AG20443 (cell line): ENCODE results near the gene SNED1.

Source experiments
- DNase-seq: peaks from one replicate; pipeline ENCODE4 v3.0.0; 2012; ENCODE audit warnings: low spot score, mixed read lengths

SNED1 gene

GRCh38 chr2:241068942-241069810, 70.8 kb downstream of the SNED1 start:
- no peak for DNase-seq

DNA sequence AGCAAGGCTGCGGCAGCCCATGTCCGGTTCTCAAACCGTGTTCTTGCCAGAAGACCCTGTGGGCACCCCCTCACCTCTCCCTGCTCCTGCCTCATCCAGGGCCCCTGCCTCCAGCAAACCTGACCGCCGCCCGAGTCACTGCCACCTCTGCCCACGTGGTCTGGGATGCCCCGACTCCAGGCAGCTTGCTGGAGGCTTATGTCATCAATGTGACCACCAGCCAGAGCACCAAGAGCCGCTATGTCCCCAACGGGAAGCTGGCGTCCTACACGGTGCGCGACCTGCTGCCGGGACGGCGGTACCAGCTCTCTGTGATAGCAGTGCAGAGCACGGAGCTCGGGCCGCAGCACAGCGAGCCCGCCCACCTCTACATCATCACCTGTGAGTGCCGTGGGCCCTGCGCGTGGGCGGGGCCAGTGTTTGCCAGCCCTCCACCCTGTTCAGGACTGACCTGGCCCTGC, 71.4 kb downstream of the SNED1 start:
- no peak for DNase-seq

DNA sequence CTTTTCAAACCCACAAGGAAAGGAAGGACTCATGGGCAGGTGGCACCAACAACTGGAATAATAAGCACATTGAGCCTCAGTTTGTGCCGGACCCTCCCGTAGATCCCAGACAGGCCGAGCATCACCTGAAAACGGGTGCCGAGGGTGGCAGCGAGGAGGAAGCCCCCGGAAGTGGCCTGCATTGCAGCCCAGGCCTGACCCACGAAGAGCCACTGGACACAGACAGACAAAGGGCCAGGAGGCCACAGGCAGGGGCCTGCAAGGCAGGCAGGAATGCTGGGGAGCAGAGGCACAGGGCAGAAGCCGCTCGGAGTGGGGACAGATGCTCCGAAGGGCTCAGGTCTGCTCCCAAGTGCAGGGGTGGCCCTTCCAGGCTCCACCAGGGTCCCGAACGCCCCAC, 71.9 kb downstream of the SNED1 start:
- DNase-seq = no peak

DNA sequence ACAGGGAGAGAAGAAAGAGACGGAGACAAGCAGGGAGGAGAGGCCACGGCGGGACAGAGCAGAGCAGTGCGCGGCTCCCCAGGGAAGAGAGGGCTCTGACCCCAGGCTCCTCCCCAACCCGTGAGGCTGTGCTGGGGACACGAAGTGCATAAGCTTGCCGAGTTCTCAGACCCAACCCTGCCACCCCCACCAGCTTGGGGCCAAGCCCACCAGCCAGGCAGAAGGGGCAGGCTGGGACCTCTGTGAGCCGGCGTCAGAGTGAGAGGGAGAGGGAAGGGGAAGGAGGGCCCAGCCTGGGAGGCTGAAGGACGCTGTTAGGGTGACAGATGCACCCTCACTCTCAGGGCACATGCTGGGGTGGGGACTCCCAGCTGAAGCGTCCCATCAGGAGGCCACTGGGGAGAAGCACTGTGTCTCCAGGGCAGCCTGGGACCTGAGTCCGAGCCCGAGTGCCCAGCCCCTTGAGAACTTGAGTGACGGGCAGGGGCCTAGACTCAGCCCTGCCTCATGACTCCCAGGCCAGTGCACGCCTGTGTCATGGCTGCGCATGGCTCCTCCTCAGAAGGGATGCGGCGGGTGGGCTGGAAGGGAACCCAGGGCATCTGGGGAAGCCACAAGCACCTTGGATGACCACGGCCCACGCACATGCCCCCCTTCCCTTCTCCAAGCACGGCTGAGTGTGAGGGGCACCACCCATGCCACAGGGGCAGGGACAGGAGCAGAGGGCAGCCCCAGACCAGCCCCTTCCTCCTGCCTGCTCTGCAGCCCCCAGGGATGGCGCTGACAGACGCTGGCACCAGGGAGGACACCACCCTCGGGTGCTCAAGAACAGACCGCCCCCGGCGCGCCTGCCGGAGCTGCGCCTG, 72.6 kb downstream of the SNED1 start:
- DNase-seq = no peak

- no peak for DNase-seq
Measured at GRCh38 chr2:241071677-241072111, 73.3 kb downstream of the SNED1 start.

DNA sequence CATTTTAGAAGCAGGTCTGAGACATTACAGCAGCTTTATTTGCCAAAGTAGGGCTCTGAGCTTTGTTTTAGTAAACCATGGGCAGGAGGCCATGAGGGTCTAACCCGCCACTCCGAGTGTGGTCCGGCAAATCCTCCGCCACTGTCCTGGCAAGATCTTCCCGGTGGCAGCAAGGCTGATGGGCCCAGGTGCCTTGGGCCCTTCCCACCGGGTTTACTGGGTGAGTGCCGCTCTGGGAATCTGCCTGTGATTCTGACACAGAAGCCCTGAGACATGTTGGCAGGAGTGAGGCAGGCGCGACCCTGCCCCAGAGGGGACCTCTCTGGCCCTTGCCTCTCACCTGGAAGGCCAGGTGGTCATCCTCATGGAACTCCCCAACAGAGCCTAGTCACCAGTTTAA, 73.7 kb downstream of the SNED1 start:
- DNase-seq = no peak

GRCh38 chr2:241072553-241073165, 74.2 kb downstream of the SNED1 start:
- peak; percentile 4 for DNase-seq

DNA sequence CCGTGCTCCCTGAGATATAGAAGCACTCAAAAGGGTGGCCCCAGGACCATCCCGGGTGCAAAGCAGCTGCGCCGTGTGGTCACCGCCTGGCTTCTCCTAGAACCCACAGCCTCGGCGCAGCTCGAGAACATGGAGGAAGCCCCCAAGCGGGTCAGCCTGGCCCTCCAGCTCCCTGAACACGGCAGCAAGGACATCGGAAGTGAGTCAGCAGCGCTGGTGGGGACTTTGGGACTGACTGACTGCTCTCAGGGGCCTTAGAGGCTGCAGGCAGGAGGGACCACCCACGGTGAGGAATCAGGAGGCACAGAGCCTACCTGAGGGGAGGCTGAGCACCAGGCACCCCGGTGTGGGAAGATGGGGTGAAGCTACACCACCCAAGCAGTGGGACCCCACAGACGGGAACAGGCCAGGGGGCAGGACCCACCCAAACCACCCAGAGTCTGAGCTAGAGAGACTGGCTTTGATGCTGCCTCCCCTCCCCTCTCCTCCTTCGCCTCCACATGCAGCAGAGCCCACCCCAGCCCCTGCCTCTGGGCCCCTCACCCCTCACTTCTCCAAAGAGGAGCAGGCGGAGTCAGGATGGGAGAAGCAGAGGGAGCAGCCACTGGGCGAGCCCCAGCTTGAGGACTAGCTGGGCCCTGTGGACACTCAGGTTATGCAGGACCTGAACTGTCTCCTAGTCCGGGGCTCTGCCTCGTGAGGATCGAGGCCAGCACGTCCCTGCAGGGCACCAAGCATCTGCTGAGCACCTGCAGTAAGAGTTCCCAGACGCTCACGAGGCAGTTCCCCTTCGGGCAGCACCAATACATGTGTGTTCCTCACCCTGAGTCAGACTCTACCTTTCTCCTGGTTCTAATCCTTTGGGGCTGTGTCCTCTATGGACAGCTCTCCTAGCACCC, 75.0 kb downstream of the SNED1 start:
- no peak for DNase-seq

DNA sequence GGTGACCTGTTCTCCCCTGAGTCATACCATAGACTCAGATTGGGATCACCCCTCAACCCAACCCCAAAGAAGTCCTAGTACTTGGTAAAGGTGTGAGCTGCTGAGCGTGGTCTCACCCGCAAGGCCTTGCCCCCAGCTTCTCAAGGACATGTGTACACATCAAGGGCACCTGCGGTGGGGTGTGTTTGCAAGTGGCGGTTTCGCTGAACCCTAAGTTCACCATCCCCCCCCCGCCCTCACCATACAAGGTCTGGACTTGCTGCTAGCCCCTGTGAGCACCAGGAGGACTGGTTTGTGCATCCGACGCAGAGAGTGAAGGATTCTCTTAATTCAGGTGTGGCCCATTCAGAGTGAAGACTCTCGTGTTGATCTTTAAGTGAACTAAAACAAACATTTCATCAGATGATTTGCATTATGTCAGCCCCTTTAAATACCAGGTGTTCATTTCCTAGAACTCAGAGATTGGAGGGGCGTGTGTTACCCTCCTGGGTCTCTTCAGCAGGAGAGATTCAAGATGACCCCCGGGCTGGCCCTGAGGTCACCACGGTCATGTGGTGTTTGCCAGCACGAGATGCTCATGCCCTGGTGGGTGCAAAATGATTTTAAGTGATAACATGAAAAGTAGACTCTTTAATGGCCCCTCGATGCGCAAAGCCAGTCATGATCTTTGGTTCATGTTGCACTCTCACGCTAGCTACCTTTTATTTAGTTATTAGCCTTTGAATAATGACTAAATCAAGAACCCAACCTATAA, 75.8 kb downstream of the SNED1 start:
- no peak for DNase-seq

GRCh38 chr2:241074901-241075540, 76.6 kb downstream of the SNED1 start:
- no peak for DNase-seq

DNA sequence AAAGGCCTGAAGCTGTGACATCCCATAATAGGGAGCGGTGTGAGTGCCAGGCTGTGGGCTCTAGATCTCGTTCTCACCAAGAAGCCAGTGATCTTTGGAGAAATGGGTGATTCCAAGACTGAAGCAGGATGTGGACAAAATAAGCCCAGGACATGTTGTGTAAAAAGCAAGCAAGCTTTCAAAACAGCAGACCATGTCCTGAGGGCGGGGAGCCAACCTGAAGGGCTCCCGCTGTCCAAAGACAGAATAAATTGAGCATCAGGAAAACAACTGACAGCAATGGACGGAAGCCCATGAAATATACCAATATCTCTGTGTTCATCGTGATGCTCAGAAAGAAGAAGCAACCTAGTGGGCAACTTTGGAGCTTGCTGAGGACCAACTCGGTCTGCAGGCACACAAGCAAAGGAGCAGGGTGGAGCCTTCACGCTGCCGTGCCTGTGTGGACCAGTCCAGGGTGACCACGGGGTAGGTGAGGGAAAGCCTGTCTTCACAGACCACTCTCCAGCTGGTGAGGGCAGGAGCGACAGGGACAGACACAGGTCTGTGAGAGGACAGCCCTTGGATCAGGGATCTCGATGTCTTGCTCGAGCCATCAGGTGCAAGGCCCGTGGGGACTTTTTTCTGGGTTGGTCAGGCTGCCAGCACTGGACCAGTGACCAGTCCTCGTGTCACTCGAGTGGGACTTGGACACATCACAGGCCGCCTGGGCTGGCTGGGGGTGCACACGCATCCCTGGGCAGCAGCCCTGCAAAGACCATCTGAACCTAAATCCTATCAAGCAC, 82.2 kb downstream of the SNED1 start:
- DNase-seq = no peak

GRCh38 chr2:241081190-241081642, 82.8 kb downstream of the SNED1 start:
- DNase-seq = no peak

- DNase-seq = no peak
Measured at GRCh38 chr2:241081643-241082340, 83.4 kb downstream of the SNED1 start.

GRCh38 chr2:241082341-241083090, 84.1 kb downstream of the SNED1 start:
- no peak for DNase-seq

DNA sequence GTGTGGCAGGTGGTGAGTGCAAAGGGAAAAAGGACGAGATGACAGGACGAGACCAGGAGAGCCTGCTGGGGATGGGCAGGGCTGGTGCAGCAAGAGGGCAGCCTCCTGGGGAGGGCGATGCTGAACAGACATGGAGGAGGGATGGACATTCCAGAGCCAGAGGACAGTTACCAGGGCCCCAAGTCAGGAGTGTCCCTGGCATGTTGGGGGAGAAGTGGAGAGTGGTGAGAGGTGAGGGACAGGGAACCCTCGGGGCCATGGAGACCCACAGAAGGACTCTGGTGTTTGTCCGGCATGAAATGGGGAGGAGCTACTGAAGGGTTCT, 84.6 kb downstream of the SNED1 start:
- DNase-seq = no peak

GRCh38 chr2:241084856-241085444, 86.5 kb downstream of the SNED1 start:
- no peak for DNase-seq

GRCh38 chr2:241087420-241088268, 89.2 kb downstream of the SNED1 start:
- DNase-seq = no peak
